ENCODE measurements around the gene DYNC1I1. TPM values are rescaled to one million over a fixed set of nuclear protein-coding genes. Genes with fewer than 3 reads are reported as not detected.

Gene DYNC1I1
- total and polyA plus RNA-seq, 2 experiments from 2014 or later, result 1.4 to 4.1 TPM

DNA sequence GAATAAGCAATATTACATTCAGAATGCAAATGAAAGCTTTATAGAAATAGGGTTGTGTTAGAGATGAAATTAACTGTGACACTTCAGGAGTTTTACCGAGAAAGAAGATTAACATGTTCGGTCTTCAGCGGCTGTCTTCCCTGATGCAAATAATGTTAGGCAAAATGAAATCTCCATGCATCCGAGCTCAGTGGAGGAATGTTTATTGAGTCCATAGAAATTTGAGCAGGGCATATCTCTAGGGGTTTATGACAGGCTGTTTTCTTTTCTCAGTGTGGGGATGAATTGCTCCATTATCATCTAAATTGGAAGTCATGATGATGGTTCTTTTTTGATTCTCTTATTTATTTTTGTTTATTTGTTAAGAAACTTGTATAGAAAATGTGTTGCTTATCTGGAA is 31.7 kb downstream of the DYNC1I1 start (continued):
- TF ChIP-seq, protein P1, sequence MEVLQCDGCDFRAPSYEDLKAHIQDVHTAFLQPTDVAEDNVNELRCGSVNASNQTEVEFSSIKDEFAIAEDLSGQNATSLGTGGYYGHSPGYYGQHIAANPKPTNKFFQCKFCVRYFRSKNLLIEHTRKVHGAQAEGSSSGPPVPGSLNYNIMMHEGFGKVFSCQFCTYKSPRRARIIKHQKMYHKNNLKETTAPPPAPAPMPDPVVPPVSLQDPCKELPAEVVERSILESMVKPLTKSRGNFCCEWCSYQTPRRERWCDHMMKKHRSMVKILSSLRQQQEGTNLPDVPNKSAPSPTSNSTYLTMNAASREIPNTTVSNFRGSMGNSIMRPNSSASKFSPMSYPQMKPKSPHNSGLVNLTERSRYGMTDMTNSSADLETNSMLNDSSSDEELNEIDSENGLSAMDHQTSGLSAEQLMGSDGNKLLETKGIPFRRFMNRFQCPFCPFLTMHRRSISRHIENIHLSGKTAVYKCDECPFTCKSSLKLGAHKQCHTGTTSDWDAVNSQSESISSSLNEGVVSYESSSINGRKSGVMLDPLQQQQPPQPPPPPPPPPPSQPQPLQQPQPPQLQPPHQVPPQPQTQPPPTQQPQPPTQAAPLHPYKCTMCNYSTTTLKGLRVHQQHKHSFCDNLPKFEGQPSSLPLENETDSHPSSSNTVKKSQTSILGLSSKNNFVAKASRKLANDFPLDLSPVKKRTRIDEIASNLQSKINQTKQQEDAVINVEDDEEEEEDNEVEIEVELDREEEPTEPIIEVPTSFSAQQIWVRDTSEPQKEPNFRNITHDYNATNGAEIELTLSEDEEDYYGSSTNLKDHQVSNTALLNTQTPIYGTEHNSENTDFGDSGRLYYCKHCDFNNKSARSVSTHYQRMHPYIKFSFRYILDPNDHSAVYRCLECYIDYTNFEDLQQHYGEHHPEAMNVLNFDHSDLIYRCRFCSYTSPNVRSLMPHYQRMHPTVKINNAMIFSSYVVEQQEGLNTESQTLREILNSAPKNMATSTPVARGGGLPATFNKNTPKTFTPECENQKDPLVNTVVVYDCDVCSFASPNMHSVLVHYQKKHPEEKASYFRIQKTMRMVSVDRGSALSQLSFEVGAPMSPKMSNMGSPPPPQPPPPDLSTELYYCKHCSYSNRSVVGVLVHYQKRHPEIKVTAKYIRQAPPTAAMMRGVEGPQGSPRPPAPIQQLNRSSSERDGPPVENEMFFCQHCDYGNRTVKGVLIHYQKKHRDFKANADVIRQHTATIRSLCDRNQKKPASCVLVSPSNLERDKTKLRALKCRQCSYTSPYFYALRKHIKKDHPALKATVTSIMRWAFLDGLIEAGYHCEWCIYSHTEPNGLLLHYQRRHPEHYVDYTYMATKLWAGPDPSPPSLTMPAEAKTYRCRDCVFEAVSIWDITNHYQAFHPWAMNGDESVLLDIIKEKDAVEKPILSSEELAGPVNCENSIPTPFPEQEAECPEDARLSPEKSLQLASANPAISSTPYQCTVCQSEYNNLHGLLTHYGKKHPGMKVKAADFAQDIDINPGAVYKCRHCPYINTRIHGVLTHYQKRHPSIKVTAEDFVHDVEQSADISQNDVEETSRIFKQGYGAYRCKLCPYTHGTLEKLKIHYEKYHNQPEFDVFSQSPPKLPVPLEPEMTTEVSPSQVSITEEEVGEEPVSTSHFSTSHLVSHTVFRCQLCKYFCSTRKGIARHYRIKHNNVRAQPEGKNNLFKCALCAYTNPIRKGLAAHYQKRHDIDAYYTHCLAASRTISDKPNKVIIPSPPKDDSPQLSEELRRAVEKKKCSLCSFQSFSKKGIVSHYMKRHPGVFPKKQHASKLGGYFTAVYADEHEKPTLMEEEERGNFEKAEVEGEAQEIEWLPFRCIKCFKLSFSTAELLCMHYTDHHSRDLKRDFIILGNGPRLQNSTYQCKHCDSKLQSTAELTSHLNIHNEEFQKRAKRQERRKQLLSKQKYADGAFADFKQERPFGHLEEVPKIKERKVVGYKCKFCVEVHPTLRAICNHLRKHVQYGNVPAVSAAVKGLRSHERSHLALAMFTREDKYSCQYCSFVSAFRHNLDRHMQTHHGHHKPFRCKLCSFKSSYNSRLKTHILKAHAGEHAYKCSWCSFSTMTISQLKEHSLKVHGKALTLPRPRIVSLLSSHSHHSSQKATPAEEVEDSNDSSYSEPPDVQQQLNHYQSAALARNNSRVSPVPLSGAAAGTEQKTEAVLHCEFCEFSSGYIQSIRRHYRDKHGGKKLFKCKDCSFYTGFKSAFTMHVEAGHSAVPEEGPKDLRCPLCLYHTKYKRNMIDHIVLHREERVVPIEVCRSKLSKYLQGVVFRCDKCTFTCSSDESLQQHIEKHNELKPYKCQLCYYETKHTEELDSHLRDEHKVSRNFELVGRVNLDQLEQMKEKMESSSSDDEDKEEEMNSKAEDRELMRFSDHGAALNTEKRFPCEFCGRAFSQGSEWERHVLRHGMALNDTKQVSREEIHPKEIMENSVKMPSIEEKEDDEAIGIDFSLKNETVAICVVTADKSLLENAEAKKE (CRISPR knock-in tag; IDR thresholded peaks at IDR 0.05), result no peak
- TF ChIP-seq JUNB (IDR thresholded peaks at IDR 0.05; ENCODE audit: unreplicated experiment), result no peak
- TF ChIP-seq ETS1 (IDR thresholded peaks at IDR 0.05), result no peak
- TF ChIP-seq EZH2 (IDR thresholded peaks at IDR 0.05; ENCODE audit: low read depth, unreplicated experiment), result no peak
- TF ChIP-seq POLR2AphosphoS5 (IDR thresholded peaks at IDR 0.05; ENCODE audit: low read depth), result no peak
- no peak for TF ChIP-seq NANOG (IDR thresholded peaks at IDR 0.05; ENCODE audit: borderline replicate concordance)

DNA sequence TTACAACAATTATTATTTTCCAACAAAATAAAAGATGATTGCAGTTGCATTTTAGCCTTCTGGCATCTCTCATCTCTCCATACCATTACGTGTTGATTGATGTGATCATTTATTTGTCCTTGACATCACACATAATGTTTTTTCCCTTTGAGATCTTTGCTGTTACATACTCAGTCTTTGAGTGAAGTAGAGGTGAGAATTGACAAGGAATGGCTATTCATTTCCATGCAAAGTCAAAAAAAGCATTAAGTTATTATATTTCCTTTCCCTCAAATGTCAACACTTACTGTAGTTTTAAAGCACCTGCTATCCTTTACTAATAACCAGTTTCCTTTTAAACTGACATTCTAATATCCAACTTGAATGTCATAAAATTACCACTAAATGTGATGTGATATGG is 33.6 kb downstream of the DYNC1I1 start:
- H3K4me2 ChIP-seq, result no peak overlapping the region
- Mint-ChIP-seq H3K4me1 (peaks cover 12% of the 10 kb centered on the region), H3K9me3 (no peaks in the 10 kb centered on the region), H3K27me3 (ENCODE audit: insufficient read depth, low read depth, poor library complexity) (no peaks in the 10 kb centered on the region), H3K36me3 (ENCODE audit: low read depth) (no peaks in the 10 kb centered on the region), H3K27ac (no peak overlapping the region), H3K4me3 (no peak overlapping the region)
- no peaks in the 10 kb centered on the region for H3F3A ChIP-seq (replicated peaks; ENCODE audit: low read depth)
- H2AFZ ChIP-seq, result no peak overlapping the region
- no peaks in the 10 kb centered on the region for H3K79me2 ChIP-seq (replicated peaks; ENCODE audit: insufficient read depth)
- no peak overlapping the region for H3K4me3 ChIP-seq
- no peak overlapping the region for H3K27ac ChIP-seq (ENCODE audit: low read depth)
- no peaks in the 10 kb centered on the region for H3K27me3 ChIP-seq (ENCODE audit: insufficient read depth)
- no peaks in the 10 kb centered on the region for H3K9me2 ChIP-seq (ENCODE audit: insufficient read depth)
- peaks cover 10% of the 10 kb centered on the region for H3K4me1 ChIP-seq (ENCODE audit: insufficient read depth)
- no peaks in the 10 kb centered on the region for H3K36me3 ChIP-seq (ENCODE audit: insufficient read depth)
- DNase-seq (ENCODE audit: low spot score) (no peak), ATAC-seq (no peak)
- no peaks in the 10 kb centered on the region for H4K20me1 ChIP-seq (replicated peaks; ENCODE audit: insufficient read depth)
- TF ChIP-seq EZH2phosphoT487 (IDR thresholded peaks at IDR 0.05; ENCODE audit: unreplicated experiment) (no peak), NANOG (IDR thresholded peaks at IDR 0.05; ENCODE audit: borderline replicate concordance) (no peak), CTCF (conservative IDR thresholded peaks at IDR 0.05; ENCODE audit: low read depth in 2 of 2) (no peak), ZNF331 (CRISPR knock-in tag; IDR thresholded peaks at IDR 0.05; ENCODE audit: low read depth) (no peak), STAT1 (IDR thresholded peaks at IDR 0.05; ENCODE audit: unreplicated experiment) (no peak), ZNF114 (CRISPR knock-in tag; IDR thresholded peaks at IDR 0.05) (no peak), REST (IDR thresholded peaks at IDR 0.05; ENCODE audit: unreplicated experiment) (no peak), ETS1 (IDR thresholded peaks at IDR 0.05) (no peak), POLR2AphosphoS5 (IDR thresholded peaks at IDR 0.05; ENCODE audit: low read depth) (no peak)

All from GM23338 (cell line).